WERI-Rb-1 (cell line): ENCODE data around the gene DENND5A.
"Not testable (repeated sequence)": the region's sequence is repeated elsewhere in the genome, so short reads cannot be mapped to it uniquely, and the experiment has no call there.

Experiments
- DNase-seq: peaks from one replicate; pipeline ENCODE4 v3.0.0-alpha.2; 2020
- H3K27ac ChIP-seq: fragments of 250-450 bp; sonication (Bioruptor Pico); 2 replicates; pipeline ENCODE4 v1.5.1; 2020; ENCODE audit warnings: mild to moderate bottlenecking, moderate library complexity
- H3K27me3 ChIP-seq: fragments of 250-450 bp; sonication (Bioruptor Pico); 2 replicates; pipeline ENCODE4 v1.5.1; 2021; ENCODE audit warnings: mild to moderate bottlenecking, low read depth, moderate library complexity; ENCODE audit not compliant: insufficient read depth, severe bottlenecking
- H3K36me3 ChIP-seq: fragments of 250-450 bp; sonication (Bioruptor Pico); 2 replicates; pipeline ENCODE4 v1.5.1; 2020; ENCODE audit warnings: mild to moderate bottlenecking, moderate library complexity
- H3K4me3 ChIP-seq: 2 replicates; pipeline ENCODE4 v1.5.1; 2011; ENCODE audit warnings: low read depth, mild to moderate bottlenecking, control low read depth, low read length
- H3K9me3 ChIP-seq: fragments of 250-450 bp; sonication (Bioruptor Pico); 2 replicates; pipeline ENCODE4 v1.5.1; 2021; ENCODE audit warnings: mild to moderate bottlenecking, moderate library complexity; ENCODE audit not compliant: severe bottlenecking
- TF ChIP-seq, protein P1 (sequence below): IDR thresholded peaks from 2 replicates; pipeline ENCODE4 v1.5.1; 2011; ENCODE audit warnings: low read depth, mild to moderate bottlenecking, control low read depth, inconsistent platforms, low read length

DENND5A gene

DNA sequence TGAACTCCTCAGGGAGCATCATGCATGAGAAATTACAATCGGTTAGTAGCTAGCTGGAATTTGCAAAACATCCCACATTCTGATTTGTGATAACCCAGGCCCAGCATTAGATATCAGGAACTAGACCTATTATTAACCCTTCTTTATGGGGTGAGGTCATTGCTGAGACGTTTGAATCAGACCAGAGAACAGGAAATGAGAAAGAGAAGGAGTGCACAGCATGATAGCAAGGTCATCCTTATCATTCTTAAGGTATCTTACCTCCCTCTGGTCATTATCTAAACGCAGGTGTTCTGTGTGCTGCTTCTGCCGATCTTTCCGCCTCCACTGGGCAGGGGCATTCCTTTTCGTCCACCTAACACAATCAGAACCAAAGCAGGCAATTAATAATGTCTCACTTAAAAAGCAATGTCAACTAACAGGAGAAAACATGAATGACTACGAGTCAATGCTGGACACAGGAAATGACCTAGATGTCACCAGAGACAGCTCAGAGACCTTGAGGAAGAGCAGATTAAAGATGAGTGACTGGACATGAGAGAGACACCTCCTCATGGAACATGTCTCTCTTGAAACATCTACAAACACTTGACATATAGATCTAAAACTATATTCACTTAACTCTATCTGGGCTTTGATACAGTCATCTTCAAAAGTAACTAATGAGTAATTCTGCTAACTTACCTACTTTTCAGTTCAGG, 95.4 kb downstream of the DENND5A start:
- no peaks in the 10 kb centered on the region for H3K9me3 ChIP-seq
- TF ChIP-seq, protein P1, sequence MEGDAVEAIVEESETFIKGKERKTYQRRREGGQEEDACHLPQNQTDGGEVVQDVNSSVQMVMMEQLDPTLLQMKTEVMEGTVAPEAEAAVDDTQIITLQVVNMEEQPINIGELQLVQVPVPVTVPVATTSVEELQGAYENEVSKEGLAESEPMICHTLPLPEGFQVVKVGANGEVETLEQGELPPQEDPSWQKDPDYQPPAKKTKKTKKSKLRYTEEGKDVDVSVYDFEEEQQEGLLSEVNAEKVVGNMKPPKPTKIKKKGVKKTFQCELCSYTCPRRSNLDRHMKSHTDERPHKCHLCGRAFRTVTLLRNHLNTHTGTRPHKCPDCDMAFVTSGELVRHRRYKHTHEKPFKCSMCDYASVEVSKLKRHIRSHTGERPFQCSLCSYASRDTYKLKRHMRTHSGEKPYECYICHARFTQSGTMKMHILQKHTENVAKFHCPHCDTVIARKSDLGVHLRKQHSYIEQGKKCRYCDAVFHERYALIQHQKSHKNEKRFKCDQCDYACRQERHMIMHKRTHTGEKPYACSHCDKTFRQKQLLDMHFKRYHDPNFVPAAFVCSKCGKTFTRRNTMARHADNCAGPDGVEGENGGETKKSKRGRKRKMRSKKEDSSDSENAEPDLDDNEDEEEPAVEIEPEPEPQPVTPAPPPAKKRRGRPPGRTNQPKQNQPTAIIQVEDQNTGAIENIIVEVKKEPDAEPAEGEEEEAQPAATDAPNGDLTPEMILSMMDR: no peak
- H3K27ac ChIP-seq: no peak overlapping the region

DNA sequence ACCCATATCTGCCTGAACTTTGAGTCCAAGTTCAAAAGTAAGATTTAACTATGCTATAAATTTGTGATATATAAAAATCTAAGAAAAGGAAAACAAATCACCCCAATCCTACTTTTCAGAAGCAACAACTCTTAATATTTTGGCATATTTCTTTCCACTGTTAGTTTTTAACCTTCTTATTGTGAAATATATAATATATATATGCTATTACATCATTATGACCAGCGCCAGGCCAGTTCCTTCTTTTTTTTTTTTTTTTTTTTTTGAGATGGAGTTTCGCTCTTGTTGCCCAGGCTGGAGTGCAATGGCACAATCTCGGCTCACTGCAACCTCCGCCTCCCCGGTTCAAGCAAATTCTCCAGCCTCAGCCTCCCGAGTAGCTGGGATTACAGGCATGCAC, 103.2 kb downstream of the DENND5A start:
- not testable (repeated sequence) for DNase-seq, H3K27me3 ChIP-seq, H3K27ac ChIP-seq, H3K9me3 ChIP-seq, H3K4me3 ChIP-seq
- H3K36me3 ChIP-seq: peaks cover 46% of the 10 kb centered on the region

More for the DNA sequence above, 95.4 kb downstream of the DENND5A start:
- Histone ChIP-seq H3K4me3 (no peak overlapping the region), H3K36me3 (peaks cover 46% of the 10 kb centered on the region), H3K27me3 (no peaks in the 10 kb centered on the region)
- DNase-seq: no peak

DNA sequence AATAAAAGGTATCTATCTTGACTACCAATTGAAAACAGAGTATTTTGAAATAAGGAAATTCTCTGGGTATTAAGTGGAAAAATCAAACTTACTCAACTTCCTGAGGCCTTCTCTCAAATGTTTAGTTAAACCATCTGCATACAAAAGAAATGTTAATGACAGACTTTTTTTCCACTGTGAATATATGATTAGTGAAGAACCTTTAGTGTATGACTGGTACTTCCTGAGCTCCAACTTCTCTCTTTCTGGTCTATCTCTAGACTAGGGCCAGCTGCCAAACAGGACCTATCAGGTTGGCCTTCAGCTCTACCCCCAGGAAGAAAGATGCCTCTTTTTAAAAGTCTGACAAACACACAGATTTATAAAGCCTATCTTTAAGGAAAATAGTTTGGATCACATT, 105.0 kb downstream of the DENND5A start:
- Histone ChIP-seq H3K4me3 (no peak overlapping the region), H3K27me3 (no peaks in the 10 kb centered on the region), H3K9me3 (no peaks in the 10 kb centered on the region), H3K36me3 (peaks cover 41% of the 10 kb centered on the region), H3K27ac (no peak overlapping the region)
- no peak for DNase-seq
- TF ChIP-seq, protein P1: no peak

DNA sequence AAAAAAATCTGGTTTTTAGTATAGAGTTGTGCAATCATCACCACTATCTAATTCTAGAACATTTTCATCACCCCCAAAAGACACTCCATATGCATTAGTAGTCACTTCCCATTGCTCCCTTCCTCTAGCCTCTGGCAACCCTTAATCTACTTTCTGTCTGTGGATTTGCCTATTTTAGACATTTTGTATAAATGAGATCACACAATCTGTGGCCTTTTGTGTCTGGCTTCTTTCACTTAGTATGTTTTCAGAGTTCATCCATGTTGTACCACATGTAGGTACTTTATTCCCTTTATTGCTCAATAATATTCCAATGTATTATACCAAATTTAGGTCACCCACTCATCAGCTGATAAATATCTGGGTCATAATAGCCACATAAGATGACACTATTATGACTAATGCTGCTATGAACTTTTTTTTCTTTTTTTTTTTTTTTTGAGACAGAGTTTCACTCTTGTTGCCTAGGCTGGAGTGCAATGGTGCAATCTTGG, 106.2 kb downstream of the DENND5A start:
- Histone ChIP-seq H3K4me3 (no peak overlapping the region), H3K27ac (no peak overlapping the region), H3K27me3 (no peaks in the 10 kb centered on the region), H3K36me3 (peaks cover 34% of the 10 kb centered on the region), H3K9me3 (no peaks in the 10 kb centered on the region)
- TF ChIP-seq, protein P1: no peak
- no peak for DNase-seq

DNA sequence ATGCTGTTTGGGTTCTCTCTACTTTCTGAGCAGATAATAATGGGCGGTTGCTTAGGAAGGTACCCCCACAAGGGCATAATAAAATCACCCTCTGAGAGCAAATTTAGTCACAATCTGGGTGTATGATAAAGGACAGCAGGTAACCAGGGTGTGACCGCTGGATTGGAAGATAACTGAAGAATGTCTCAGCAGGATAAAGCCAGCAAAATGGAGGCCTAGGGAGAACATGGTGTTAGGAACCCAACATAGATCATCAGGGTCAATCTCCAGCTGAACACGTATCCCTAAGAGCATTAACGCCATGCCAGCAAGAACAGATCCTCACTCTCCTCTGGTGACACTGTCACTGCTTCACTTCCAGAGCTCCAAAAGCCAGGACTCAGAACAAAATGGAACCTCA, 109.2 kb downstream of the DENND5A start:
- TF ChIP-seq, protein P1: no peak
- no peak overlapping the region for H3K27ac ChIP-seq
- peaks cover 42% of the 10 kb centered on the region for H3K36me3 ChIP-seq
- DNase-seq: no peak
- no peaks in the 10 kb centered on the region for H3K9me3 ChIP-seq
- no peaks in the 10 kb centered on the region for H3K27me3 ChIP-seq
- H3K4me3 ChIP-seq: no peak overlapping the region

DNA sequence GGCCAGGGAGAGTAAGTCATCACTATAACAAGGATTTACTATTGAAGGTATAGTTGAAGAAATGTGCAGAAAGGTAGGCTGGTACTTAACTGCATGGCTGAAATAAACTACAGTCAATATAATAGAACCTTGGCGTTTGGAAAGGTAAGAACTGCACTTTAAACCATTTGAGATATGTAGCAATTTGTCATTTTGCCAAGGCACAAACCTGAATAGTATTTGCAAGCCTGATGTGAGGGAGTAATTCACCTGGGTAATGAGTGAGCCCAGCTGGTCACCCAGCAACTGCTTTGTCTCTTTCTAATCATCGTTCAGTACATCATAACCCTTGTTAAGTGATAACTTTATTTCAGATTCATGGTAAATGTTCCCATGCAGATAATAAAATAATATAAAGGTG, 111.5 kb downstream of the DENND5A start:
- H3K27ac ChIP-seq: no peak overlapping the region
- no peak overlapping the region for H3K4me3 ChIP-seq
- no peaks in the 10 kb centered on the region for H3K27me3 ChIP-seq
- peaks cover 47% of the 10 kb centered on the region for H3K36me3 ChIP-seq
- no peak for DNase-seq
- TF ChIP-seq, protein P1: no peak
- no peaks in the 10 kb centered on the region for H3K9me3 ChIP-seq
